HG02943 (cell line): ENCODE data around the gene IL31.
"Not testable (repeated sequence)": the region's sequence is repeated elsewhere in the genome, so short reads cannot be mapped to it uniquely, and the experiment has no call there.

ENCODE experiments used
- ATAC-seq: cut with Tn5 transposase; IDR thresholded peaks from one replicate; pipeline ENCODE4 v1.9.1; 2021; ENCODE audit warnings: mild to moderate bottlenecking, low read depth, moderate library complexity; ENCODE audit not compliant: unreplicated experiment

IL31 gene

GRCh38 chr12:122194804-122195203 is 20.8 kb upstream of the IL31 start:
- no peak for ATAC-seq

- ATAC-seq: no peak
These were observed 18.4 kb upstream of the IL31 start for GRCh38 chr12:122192441-122192840.

- no peak for ATAC-seq
These were observed 17.0 kb upstream of the IL31 start for GRCh38 chr12:122190842-122191668.

- ATAC-seq: no peak
These were observed 15.8 kb upstream of the IL31 start for GRCh38 chr12:122189626-122190475.

- no peak for ATAC-seq
These were observed 13.4 kb upstream of the IL31 start for GRCh38 chr12:122187466-122187865.

- no peak for ATAC-seq
These were observed 11.6 kb upstream of the IL31 start for GRCh38 chr12:122185494-122186082.

- ATAC-seq: no peak
These were observed 11.1 kb upstream of the IL31 start for GRCh38 chr12:122185079-122185478.

- ATAC-seq: no peak
These were observed 10.5 kb upstream of the IL31 start for GRCh38 chr12:122184517-122184916.

GRCh38 chr12:122183588-122183940 is 9.5 kb upstream of the IL31 start:
- ATAC-seq: no peak

GRCh38 chr12:122182887-122183587 is 9.0 kb upstream of the IL31 start, which contains the start of gene LRRC43:
Gene LRRC43 (plus strand): TSS chr12:122183123. CDS start chr12:122183145, 22 bp downstream.
- ATAC-seq: no peak

GRCh38 chr12:122176473-122176872 is 2.5 kb upstream of the IL31 start:
- not testable (repeated sequence) for ATAC-seq

GRCh38 chr12:122172262-122172939 is 1.6 kb downstream of the IL31 start:
- ATAC-seq: no peak

- ATAC-seq: no peak
These were observed 2.6 kb downstream of the IL31 start for GRCh38 chr12:122171399-122171798.

GRCh38 chr12:122168492-122168891 is 5.5 kb downstream of the IL31 start:
- ATAC-seq: no peak

GRCh38 chr12:122167356-122167925 is 6.6 kb downstream of the IL31 start:
- no peak for ATAC-seq

- no peak for ATAC-seq
These were observed 7.3 kb downstream of the IL31 start for GRCh38 chr12:122166422-122167349.

- ATAC-seq: no peak
These were observed 11.0 kb downstream of the IL31 start for GRCh38 chr12:122162976-122163375.

GRCh38 chr12:122161682-122162081 is 12.3 kb downstream of the IL31 start:
- ATAC-seq: no peak

- ATAC-seq: no peak
These were observed 13.3 kb downstream of the IL31 start for GRCh38 chr12:122160761-122161160.
